ENCODE measurements around the gene CD300LB.
"Not testable (repeated sequence)": the region's sequence is repeated elsewhere in the genome, so short reads cannot be mapped to it uniquely, and the experiment has no call there.

CD300LB gene

GRCh38 chr17:74531231-74531761 lies at the start of gene CD300LB:
CD300LB (minus strand) TSS chr17:74531475; CDS start chr17:74531350, 125 bp downstream.
- DNase-seq = no peak

GRCh38 chr17:74579900-74580299 lies 48.6 kb upstream of the CD300LB start:
- no peak for DNase-seq

GRCh38 chr17:74578979-74579378 lies 47.7 kb upstream of the CD300LB start:
- DNase-seq = no peak

- DNase-seq = no peak
These were observed 43.3 kb upstream of the CD300LB start for GRCh38 chr17:74574489-74575142.

- not testable (repeated sequence) for DNase-seq
These were observed 42.4 kb upstream of the CD300LB start for GRCh38 chr17:74573635-74574034.

GRCh38 chr17:74573169-74573568 lies 41.9 kb upstream of the CD300LB start:
- no peak for DNase-seq

- DNase-seq = no peak
These were observed 40.5 kb upstream of the CD300LB start for GRCh38 chr17:74571621-74572270.

- no peak for DNase-seq
These were observed 38.0 kb upstream of the CD300LB start for GRCh38 chr17:74569020-74570003.

- DNase-seq = no peak
These were observed 37.0 kb upstream of the CD300LB start for GRCh38 chr17:74568106-74568873.

- no peak for DNase-seq
These were observed 36.1 kb upstream of the CD300LB start, which contains the start of gene CD300H for GRCh38 chr17:74567397-74567796. CD300H (minus strand) TSS chr17:74567509.

- no peak for DNase-seq
These were observed 35.0 kb upstream of the CD300LB start for GRCh38 chr17:74566132-74566753.

- no peak for DNase-seq
These were observed 33.9 kb upstream of the CD300LB start for GRCh38 chr17:74565126-74565525.

GRCh38 chr17:74563358-74563757 lies 32.1 kb upstream of the CD300LB start:
- no peak for DNase-seq

GRCh38 chr17:74561586-74561985 lies 30.3 kb upstream of the CD300LB start:
- no peak for DNase-seq

- no peak for DNase-seq
These were observed 27.7 kb upstream of the CD300LB start for GRCh38 chr17:74558882-74559519.

GRCh38 chr17:74558402-74558801 lies 27.1 kb upstream of the CD300LB start:
- not testable (repeated sequence) for DNase-seq

GRCh38 chr17:74555427-74555940 lies 24.2 kb upstream of the CD300LB start:
- no peak for DNase-seq

- DNase-seq = no peak
These were observed 23.6 kb upstream of the CD300LB start for GRCh38 chr17:74554909-74555308.

GRCh38 chr17:74552037-74552436 lies 20.8 kb upstream of the CD300LB start:
- DNase-seq = no peak

GRCh38 chr17:74550602-74551001 lies 19.3 kb upstream of the CD300LB start:
- no peak for DNase-seq

GRCh38 chr17:74549343-74549742 lies 18.1 kb upstream of the CD300LB start:
- no peak for DNase-seq

Data from NK-92 treated with Interleukin-12 subunit alpha and Interleukin-12 subunit beta, amount 100 ng/mL, for 24 hours (cell line).